ENCODE data around the gene REEP1.

DNA sequence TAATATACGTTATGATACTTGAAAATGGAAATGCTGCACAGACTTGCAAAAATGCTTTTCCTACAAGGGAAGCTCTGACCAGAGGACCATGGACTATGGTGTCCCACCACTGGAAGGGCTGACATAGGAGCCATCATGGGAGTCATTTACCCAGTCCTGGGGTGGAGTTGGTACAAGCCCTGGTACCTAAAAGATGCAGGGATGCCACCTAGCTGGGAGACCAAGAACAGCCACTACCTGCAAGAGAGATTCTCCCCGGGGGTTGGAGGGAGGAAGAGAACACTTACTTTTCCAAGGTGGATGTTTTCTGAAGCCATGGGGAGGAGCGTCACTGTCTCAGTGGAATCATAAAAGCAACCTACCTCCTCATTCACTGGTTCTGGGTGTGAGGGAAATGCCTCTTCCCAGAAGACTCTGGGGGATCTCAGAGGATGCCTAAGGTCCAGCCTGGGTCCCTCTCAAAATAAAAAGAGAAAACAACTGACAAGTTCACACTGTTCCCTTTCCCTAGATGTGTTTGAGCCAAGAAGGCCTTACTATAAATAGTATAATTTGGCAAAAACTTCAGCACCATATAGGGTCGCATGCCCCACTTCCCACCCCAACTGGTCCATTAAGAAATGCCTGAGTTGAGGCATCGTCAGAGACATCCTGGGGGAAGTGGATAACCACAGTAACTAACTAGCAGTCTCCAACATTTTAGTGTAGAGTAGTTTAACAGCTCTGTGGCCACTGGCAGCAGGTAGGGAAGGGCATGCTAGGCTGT lies 39.9 kb downstream of the REEP1 start:
- TF ChIP-seq BHLHE40 (IDR thresholded peaks at IDR 0.05; ENCODE audit: borderline replicate concordance) (no peak), FOXA1 (IDR thresholded peaks at IDR 0.05) (no peak), NFRKB (IDR thresholded peaks at IDR 0.05) (no peak), ELF4 (IDR thresholded peaks at IDR 0.05) (no peak), HDGF (IDR thresholded peaks at IDR 0.05; ENCODE audit: borderline replicate concordance) (no peak), CTBP1 (IDR thresholded peaks at IDR 0.05; ENCODE audit: borderline replicate concordance) (no peak), SUZ12 (IDR thresholded peaks at IDR 0.05) (no peak), SP1 (IDR thresholded peaks at IDR 0.05) (no peak), FOXM1 (IDR thresholded peaks at IDR 0.05; ENCODE audit: borderline replicate concordance) (no peak), ZNF384 (IDR thresholded peaks at IDR 0.05) (no peak), FOXK2 (IDR thresholded peaks at IDR 0.05) (no peak), TARDBP (IDR thresholded peaks at IDR 0.05) (no peak)

Data from HEK293T (cell line).